Fibroblast of lung (primary cell): Measurements from ENCODE around the gene BTBD16. TPM values are rescaled to one million over a fixed set of nuclear protein-coding genes. Genes with fewer than 3 reads are reported as not detected.

Experiments used
- DNase-seq, 2 donors: peaks; one replicate each; pipeline versions ENCODE4 v3.0.0 to v3.0.0-alpha.2; 2010; ENCODE audit warnings: low read depth in 2 of 2
- H2AFZ ChIP-seq: 2 replicates; pipeline ENCODE4 v1.5.1; 2012; ENCODE audit warnings: low read length, control low read depth, inconsistent platforms
- H3K27ac ChIP-seq: 2 replicates; pipeline ENCODE4 v1.5.1; 2011; ENCODE audit warnings: low read length, control low read depth; ENCODE audit not compliant: insufficient read depth
- H3K27me3 ChIP-seq: 2 replicates; pipeline ENCODE4 v1.5.1; 2011; ENCODE audit warnings: mild to moderate bottlenecking, low read length; ENCODE audit not compliant: control insufficient read depth, insufficient read depth
- H3K36me3 ChIP-seq: 2 replicates; pipeline ENCODE4 v1.5.1; 2011; ENCODE audit warnings: low read length; ENCODE audit not compliant: control insufficient read depth, insufficient read depth
- H3K4me1 ChIP-seq: 2 replicates; pipeline ENCODE4 v1.5.1; 2011; ENCODE audit warnings: low read length; ENCODE audit not compliant: control insufficient read depth, insufficient read depth; ENCODE audit errors: extremely low read depth
- H3K4me2 ChIP-seq: 2 replicates; pipeline ENCODE4 v1.5.1; 2011; ENCODE audit warnings: low read length, control low read depth; ENCODE audit not compliant: insufficient read depth; ENCODE audit errors: extremely low read depth
- H3K4me3 ChIP-seq, 4 experiments: fragments of 200-600 bp in 1 of 4; sonication (generic) in 1 of 4; replicated peaks in 1 of 4; 2 replicates each; pipeline ENCODE4 v1.5.1; 2011 to 2016; ENCODE audit warnings: low read length in 4 of 4, low read depth in 3 of 4, mild to moderate bottlenecking in 3 of 4, control low read depth in 2 of 4, inconsistent platforms in 1 of 4, mixed read lengths in 1 of 4; ENCODE audit not compliant: insufficient read depth in 1 of 4; ENCODE audit errors: control extremely low read depth in 1 of 4
- H3K79me2 ChIP-seq: 2 replicates; pipeline ENCODE4 v1.5.1; 2012; ENCODE audit warnings: mild to moderate bottlenecking, low read length, inconsistent platforms; ENCODE audit not compliant: control insufficient read depth, insufficient read depth
- H3K9ac ChIP-seq: 2 replicates; pipeline ENCODE4 v1.5.1; 2011; ENCODE audit warnings: mild to moderate bottlenecking, low read length, control low read depth; ENCODE audit not compliant: insufficient read depth
- H3K9me3 ChIP-seq: 2 replicates; pipeline ENCODE4 v1.5.1; 2012; ENCODE audit warnings: low read depth, low read length; ENCODE audit not compliant: control insufficient read depth, insufficient read depth
- H4K20me1 ChIP-seq: 2 replicates; pipeline ENCODE4 v1.5.1; 2011; ENCODE audit warnings: low read length; ENCODE audit not compliant: control insufficient read depth, insufficient read depth; ENCODE audit errors: extremely low read depth
- CTCF ChIP-seq, 2 donors: IDR thresholded peaks in 1 of 2; conservative IDR thresholded peaks in 1 of 2; 1 replicate in 1 of 2; 2 replicates in 1 of 2; pipeline ENCODE4 v1.5.1; 2011 to 2012; ENCODE audit warnings: low read length in 2 of 2, control low read depth in 1 of 2, inconsistent platforms in 1 of 2, low read depth in 1 of 2, mild to moderate bottlenecking in 1 of 2
- EZH2 ChIP-seq: IDR thresholded peaks from 2 replicates; pipeline ENCODE4 v1.5.1; 2012; ENCODE audit warnings: low read length, control low read depth, mild to moderate bottlenecking; ENCODE audit errors: missing control alignments
- polyA plus RNA-seq, 2 donors: library from polyadenylated mRNA; depleted of rRNA in 1 of 2; stranded (reverse) in 1 of 2; unstranded in 1 of 2; fragments of >200 nt; gene quantifications; 2 replicates each; pipeline ENCODE4 v1.2.1, GENCODE V29; 2011 to 2012; ENCODE audit warnings: missing spikeins in 1 of 2
- total RNA-seq: library from RNA; depleted of rRNA; stranded (reverse); fragments of >200 nt; gene quantifications from 2 replicates; pipeline ENCODE4 v1.2.1, GENCODE V29; 2014

Gene BTBD16
- total and polyA plus RNA-seq, 2 donors (not counting 1 experiment from before 2014, with no cell fraction given): not detected

- no peak for DNase-seq
These were observed 3.0 kb downstream of the BTBD16 start for GRCh38 chr10:122273966-122274545.

GRCh38 chr10:122276611-122277208, 5.6 kb downstream of the BTBD16 start:
- peaks cover 2% of the 10 kb centered on the region for H3K4me1 ChIP-seq
- no peaks in the 10 kb centered on the region for H3K27me3 ChIP-seq
- TF ChIP-seq CTCF (conservative IDR thresholded peaks at IDR 0.05 in 1 of 2, IDR thresholded peaks at IDR 0.05 in 1 of 2; ENCODE audit: low read depth in 1 of 2, low read length in 2 of 2) (no peak), EZH2 (no peak)
- no peaks in the 10 kb centered on the region for H3K79me2 ChIP-seq
- H4K20me1 ChIP-seq: no peaks in the 10 kb centered on the region
- no peak overlapping the region for H3K27ac ChIP-seq
- H3K9ac ChIP-seq: no peak overlapping the region
- H3K4me3 ChIP-seq: no peak overlapping the region
- DNase-seq: peak; percentile 35 to 59
- H3K9me3 ChIP-seq: no peaks in the 10 kb centered on the region
- H3K36me3 ChIP-seq: no peaks in the 10 kb centered on the region
- H2AFZ ChIP-seq: no peak overlapping the region
- no peak overlapping the region for H3K4me2 ChIP-seq

More at GRCh38 chr10:122273966-122274545, 3.0 kb downstream of the BTBD16 start:
- no peak for TF ChIP-seq CTCF (conservative IDR thresholded peaks at IDR 0.05 in 1 of 2, IDR thresholded peaks at IDR 0.05 in 1 of 2; ENCODE audit: low read depth in 1 of 2, low read length in 2 of 2)
- TF ChIP-seq EZH2: no peak
- H3K27ac ChIP-seq: no peak overlapping the region
- H4K20me1 ChIP-seq: no peaks in the 10 kb centered on the region
- no peaks in the 10 kb centered on the region for H3K9me3 ChIP-seq
- no peaks in the 10 kb centered on the region for H3K4me1 ChIP-seq
- H3K27me3 ChIP-seq: no peaks in the 10 kb centered on the region
- H3K4me3 ChIP-seq: no peak overlapping the region
- H3K4me2 ChIP-seq: no peak overlapping the region
- no peaks in the 10 kb centered on the region for H3K79me2 ChIP-seq
- H3K9ac ChIP-seq: no peak overlapping the region
- no peak overlapping the region for H2AFZ ChIP-seq
- H3K36me3 ChIP-seq: no peaks in the 10 kb centered on the region

- TF ChIP-seq CTCF (conservative IDR thresholded peaks at IDR 0.05 in 1 of 2, IDR thresholded peaks at IDR 0.05 in 1 of 2; ENCODE audit: low read depth in 1 of 2, low read length in 2 of 2): no peak
- no peak for TF ChIP-seq EZH2
- Histone ChIP-seq H3K9me3 (no peaks in the 10 kb centered on the region), H3K36me3 (no peaks in the 10 kb centered on the region), H3K9ac (no peak overlapping the region), H3K27ac (no peak overlapping the region), H3K79me2 (no peaks in the 10 kb centered on the region), H2AFZ (no peak overlapping the region), H4K20me1 (no peaks in the 10 kb centered on the region), H3K4me3 (no peak overlapping the region), H3K4me1 (peaks cover 7% of the 10 kb centered on the region), H3K4me2 (no peak overlapping the region), H3K27me3 (no peaks in the 10 kb centered on the region)
- DNase-seq: no peak
These were observed 6.5 kb downstream of the BTBD16 start for GRCh38 chr10:122277526-122278136.
